MM.1S (cell line): ENCODE results near the gene TTLL3.

Experiments
- DNase-seq: peaks from one replicate; pipeline ENCODE4 v3.0.0-alpha.2; 2015
- H2AFZ ChIP-seq: fragments of 300-600 bp; sonication (generic); 2 replicates; pipeline ENCODE4 v1.6.0; 2016; ENCODE audit warnings: antibody characterized with exemption, low read length
- H3F3A ChIP-seq: fragments of 300-600 bp; sonication (generic); 2 replicates; pipeline ENCODE4 v1.6.1; 2016; ENCODE audit warnings: mild to moderate bottlenecking, antibody characterized with exemption, low read length, moderate library complexity, mixed read lengths; ENCODE audit not compliant: insufficient read depth
- H3K27ac ChIP-seq: fragments of 300-600 bp; sonication (generic); 2 replicates; pipeline ENCODE4 v1.5.1; 2016; ENCODE audit warnings: mild to moderate bottlenecking, low read length
- H3K27me3 ChIP-seq: fragments of 300-600 bp; sonication (generic); replicated peaks from 2 replicates; pipeline ENCODE4 v1.6.0; 2016; ENCODE audit warnings: low read length; ENCODE audit not compliant: insufficient read depth
- H3K36me3 ChIP-seq: fragments of 300-600 bp; sonication (generic); replicated peaks from 2 replicates; pipeline ENCODE4 v1.6.1; 2016; ENCODE audit warnings: mild to moderate bottlenecking, low read length, mixed read lengths; ENCODE audit not compliant: insufficient read depth
- H3K4me1 ChIP-seq: fragments of 300-600 bp; sonication (generic); 2 replicates; pipeline ENCODE4 v1.6.1; 2016; ENCODE audit warnings: low read length, mixed read lengths
- H3K4me2 ChIP-seq: fragments of 300-600 bp; sonication (generic); 2 replicates; pipeline ENCODE4 v1.6.0; 2016; ENCODE audit warnings: low read depth, low read length
- H3K4me3 ChIP-seq: fragments of 300-600 bp; sonication (generic); 2 replicates; pipeline ENCODE4 v1.5.1; 2016; ENCODE audit warnings: low read length, mixed read lengths
- H3K79me2 ChIP-seq: fragments of 300-600 bp; sonication (generic); 2 replicates; pipeline ENCODE4 v1.6.1; 2016; ENCODE audit warnings: mixed run types, low read length, mixed read lengths
- H3K9ac ChIP-seq: fragments of 300-600 bp; sonication (generic); 2 replicates; pipeline ENCODE4 v1.6.1; 2016; ENCODE audit warnings: low read length, mixed read lengths
- H3K9me2 ChIP-seq: fragments of 300-600 bp; sonication (generic); replicated peaks from 2 replicates; pipeline ENCODE4 v1.6.1; 2016; ENCODE audit warnings: mild to moderate bottlenecking, low read length, mixed read lengths; ENCODE audit not compliant: insufficient read depth
- H3K9me3 ChIP-seq: fragments of 300-600 bp; sonication (generic); replicated peaks from 2 replicates; pipeline ENCODE4 v1.6.1; 2016; ENCODE audit warnings: mild to moderate bottlenecking, low read length, mixed read lengths; ENCODE audit not compliant: insufficient read depth
- H4K20me1 ChIP-seq: fragments of 300-600 bp; sonication (generic); 2 replicates; pipeline ENCODE4 v1.6.1; 2016; ENCODE audit warnings: mild to moderate bottlenecking, low read length, moderate library complexity, mixed read lengths; ENCODE audit not compliant: insufficient read depth
- EZH2 ChIP-seq: fragments of 300-600 bp; sonication (generic); optimal IDR thresholded peaks from 2 replicates; pipeline ENCODE3; 2017; ENCODE audit warnings: low read depth, mild to moderate bottlenecking, antibody characterized with exemption, low read length, mixed read lengths
- EZH2phosphoT487 ChIP-seq: fragments of 300-600 bp; sonication (generic); IDR thresholded peaks from 2 replicates; pipeline ENCODE4 v1.6.1; 2018; ENCODE audit warnings: antibody characterized with exemption, low read length
- TF ChIP-seq, protein P1 (sequence below): fragments of 300-600 bp; sonication (generic); IDR thresholded peaks from 2 replicates; pipeline ENCODE4 v1.5.1; 2016; ENCODE audit warnings: antibody characterized with exemption, low read length, mixed read lengths

The TTLL3 gene

DNA sequence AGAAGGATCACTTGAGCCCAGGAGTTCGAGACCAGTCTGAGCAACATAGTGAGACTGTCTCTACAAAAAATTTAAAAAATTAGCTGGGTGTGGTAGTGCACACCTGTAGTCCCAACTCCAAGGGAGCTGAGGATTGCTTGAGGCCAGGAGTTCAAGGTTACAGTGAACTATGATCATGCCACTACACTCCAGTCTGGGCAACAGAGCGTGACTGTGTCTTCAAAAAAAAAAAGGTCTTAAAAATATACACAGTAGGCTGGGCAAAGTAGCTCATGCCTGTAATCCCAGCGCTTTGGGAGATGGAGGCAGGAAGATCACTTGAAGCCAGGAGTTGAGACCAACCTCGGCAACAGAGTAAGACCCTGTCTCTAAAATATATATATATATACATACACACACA, 29.2 kb upstream of the TTLL3 start:
- H3K79me2 ChIP-seq, result no peaks in the 10 kb centered on the region
- no peak overlapping the region for H3K4me3 ChIP-seq
- H3K27me3 ChIP-seq, result no peaks in the 10 kb centered on the region
- TF ChIP-seq, protein P1, sequence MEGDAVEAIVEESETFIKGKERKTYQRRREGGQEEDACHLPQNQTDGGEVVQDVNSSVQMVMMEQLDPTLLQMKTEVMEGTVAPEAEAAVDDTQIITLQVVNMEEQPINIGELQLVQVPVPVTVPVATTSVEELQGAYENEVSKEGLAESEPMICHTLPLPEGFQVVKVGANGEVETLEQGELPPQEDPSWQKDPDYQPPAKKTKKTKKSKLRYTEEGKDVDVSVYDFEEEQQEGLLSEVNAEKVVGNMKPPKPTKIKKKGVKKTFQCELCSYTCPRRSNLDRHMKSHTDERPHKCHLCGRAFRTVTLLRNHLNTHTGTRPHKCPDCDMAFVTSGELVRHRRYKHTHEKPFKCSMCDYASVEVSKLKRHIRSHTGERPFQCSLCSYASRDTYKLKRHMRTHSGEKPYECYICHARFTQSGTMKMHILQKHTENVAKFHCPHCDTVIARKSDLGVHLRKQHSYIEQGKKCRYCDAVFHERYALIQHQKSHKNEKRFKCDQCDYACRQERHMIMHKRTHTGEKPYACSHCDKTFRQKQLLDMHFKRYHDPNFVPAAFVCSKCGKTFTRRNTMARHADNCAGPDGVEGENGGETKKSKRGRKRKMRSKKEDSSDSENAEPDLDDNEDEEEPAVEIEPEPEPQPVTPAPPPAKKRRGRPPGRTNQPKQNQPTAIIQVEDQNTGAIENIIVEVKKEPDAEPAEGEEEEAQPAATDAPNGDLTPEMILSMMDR, result no peak
- TF ChIP-seq EZH2, result no peak
- no peak for TF ChIP-seq EZH2phosphoT487
- no peaks in the 10 kb centered on the region for H3K9me2 ChIP-seq
- no peak overlapping the region for H3K9ac ChIP-seq
- H3K4me2 ChIP-seq, result no peak overlapping the region
- no peaks in the 10 kb centered on the region for H4K20me1 ChIP-seq
- no peak overlapping the region for H2AFZ ChIP-seq
- no peaks in the 10 kb centered on the region for H3F3A ChIP-seq
- no peak for DNase-seq
- no peaks in the 10 kb centered on the region for H3K9me3 ChIP-seq
- no peaks in the 10 kb centered on the region for H3K4me1 ChIP-seq
- H3K27ac ChIP-seq, result no peak overlapping the region
- 0 out of 2 replicates have a peak, but pooled peaks cover 2% of the 10 kb centered on the region for H3K36me3 ChIP-seq

DNA sequence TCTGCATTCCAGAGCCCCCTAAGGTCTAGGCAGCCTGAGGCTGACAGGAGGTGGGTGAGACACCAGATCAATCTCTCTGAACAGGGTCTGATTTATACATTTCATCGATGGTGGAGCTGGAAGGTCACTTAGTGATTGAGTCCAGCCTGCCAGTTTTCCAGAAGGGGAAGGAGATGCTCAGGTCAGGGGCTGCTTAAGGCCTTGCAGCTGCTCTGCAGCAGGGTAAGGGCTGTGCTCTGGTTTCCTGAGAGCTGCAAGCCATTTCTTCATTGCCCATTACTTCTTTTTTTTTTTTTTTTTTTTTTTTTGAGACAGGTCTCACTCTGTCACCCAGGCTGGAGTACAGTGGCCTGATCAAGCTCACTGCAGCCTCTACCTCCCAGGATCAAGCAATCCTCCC, 28.5 kb upstream of the TTLL3 start:
- Histone ChIP-seq H3K36me3 (0 out of 2 replicates have a peak, but pooled peaks cover 2% of the 10 kb centered on the region), H4K20me1 (no peaks in the 10 kb centered on the region), H3F3A (no peaks in the 10 kb centered on the region), H2AFZ (no peak overlapping the region), H3K4me2 (no peak overlapping the region), H3K27ac (no peak overlapping the region), H3K79me2 (no peaks in the 10 kb centered on the region), H3K4me3 (no peak overlapping the region), H3K4me1 (no peaks in the 10 kb centered on the region), H3K27me3 (no peaks in the 10 kb centered on the region), H3K9ac (no peak overlapping the region), H3K9me2 (no peaks in the 10 kb centered on the region), H3K9me3 (no peaks in the 10 kb centered on the region)
- no peak for DNase-seq
- no peak for TF ChIP-seq EZH2

DNA sequence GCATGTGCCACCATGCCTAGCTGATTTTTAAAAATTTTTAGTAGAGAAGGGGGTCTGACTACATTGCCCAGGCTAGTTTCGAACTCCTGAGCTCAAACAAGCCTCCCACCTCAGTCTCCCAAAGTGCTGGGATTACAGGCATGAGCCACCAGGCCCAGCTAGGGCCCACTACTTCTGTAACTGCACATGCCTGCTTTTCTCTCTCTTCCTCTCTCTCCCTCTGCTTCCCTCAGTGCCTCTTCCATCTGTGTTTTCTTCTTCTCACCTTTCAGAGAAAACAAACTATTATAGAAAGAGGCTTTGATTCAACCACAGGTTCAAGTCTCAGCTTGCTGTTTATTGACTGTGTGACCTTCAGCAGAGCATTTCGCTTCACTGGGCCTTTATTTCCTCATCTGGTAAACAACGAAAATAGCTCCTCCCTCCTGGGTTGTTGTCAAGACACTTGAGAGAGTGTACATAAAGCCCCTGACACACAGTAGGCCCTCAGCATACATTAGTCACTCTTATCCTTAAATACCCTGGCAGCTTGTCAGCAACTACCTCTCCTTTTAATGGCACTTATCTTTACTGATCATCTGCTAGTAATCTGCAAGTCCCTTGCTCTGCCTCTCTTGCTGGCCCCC, 28.0 kb upstream of the TTLL3 start:
- Histone ChIP-seq H3K36me3 (0 out of 2 replicates have a peak, but pooled peaks cover 2% of the 10 kb centered on the region), H3K4me2 (no peak overlapping the region), H3K79me2 (no peaks in the 10 kb centered on the region), H3K9ac (no peak overlapping the region), H3F3A (no peaks in the 10 kb centered on the region), H3K9me2 (no peaks in the 10 kb centered on the region), H3K27me3 (no peaks in the 10 kb centered on the region), H3K4me3 (no peak overlapping the region), H2AFZ (no peak overlapping the region), H3K27ac (no peak overlapping the region), H3K9me3 (no peaks in the 10 kb centered on the region), H3K4me1 (no peaks in the 10 kb centered on the region), H4K20me1 (no peaks in the 10 kb centered on the region)
- TF ChIP-seq EZH2 (no peak), EZH2phosphoT487 (no peak)
- TF ChIP-seq, protein P1, result no peak
- no peak for DNase-seq

DNA sequence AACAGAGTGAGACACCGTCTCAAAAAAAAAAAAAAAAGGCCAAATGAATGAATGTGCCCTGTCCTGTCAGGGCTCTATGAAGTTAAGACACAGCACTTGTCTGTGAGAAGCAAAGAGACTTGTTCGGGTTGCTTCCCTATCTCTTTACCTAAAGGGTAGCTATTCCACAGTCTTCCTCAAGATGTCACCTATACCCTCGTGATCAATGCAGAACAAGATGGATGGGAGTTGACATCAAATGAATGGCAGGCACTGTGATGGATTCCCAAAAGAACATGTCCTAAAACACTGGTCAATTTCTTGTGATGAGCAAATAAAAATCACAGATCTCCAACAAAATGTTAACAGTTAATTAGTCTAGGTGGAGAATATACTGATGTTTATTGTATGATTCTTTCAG, 27.3 kb upstream of the TTLL3 start:
- no peak overlapping the region for H3K4me2 ChIP-seq
- TF ChIP-seq, protein P1, result peak; percentile 30
- no peak for TF ChIP-seq EZH2
- H3K9me2 ChIP-seq, result no peaks in the 10 kb centered on the region
- no peak overlapping the region for H2AFZ ChIP-seq
- H3K27me3 ChIP-seq, result no peaks in the 10 kb centered on the region
- H3K4me3 ChIP-seq, result no peak overlapping the region
- H3K9me3 ChIP-seq, result no peaks in the 10 kb centered on the region
- DNase-seq, result no peak
- H3K27ac ChIP-seq, result no peak overlapping the region
- no peaks in the 10 kb centered on the region for H3F3A ChIP-seq
- H3K79me2 ChIP-seq, result no peaks in the 10 kb centered on the region
- no peaks in the 10 kb centered on the region for H4K20me1 ChIP-seq
- H3K9ac ChIP-seq, result no peak overlapping the region
- H3K36me3 ChIP-seq, result 0 out of 2 replicates have a peak, but pooled peaks cover 2% of the 10 kb centered on the region
- H3K4me1 ChIP-seq, result no peaks in the 10 kb centered on the region
